Breast epithelium (tissue), 3 donors: ENCODE results near the gene PDE10A.

Experiments used
- POLR2A ChIP-seq: fragments of 450-650 bp; IDR thresholded peaks from one replicate; pipeline ENCODE4 v1.6.1; 2016; ENCODE audit warnings: antibody characterized with exemption, mild to moderate bottlenecking, moderate library complexity
- TF ChIP-seq, protein P1 (sequence below), 3 donors: fragments of 450-650 bp; IDR thresholded peaks; one replicate each; pipeline ENCODE4 v1.5.1; 2016 to 2017; ENCODE audit warnings: antibody characterized with exemption in 3 of 3, mild to moderate bottlenecking in 3 of 3, moderate library complexity in 3 of 3

DNA sequence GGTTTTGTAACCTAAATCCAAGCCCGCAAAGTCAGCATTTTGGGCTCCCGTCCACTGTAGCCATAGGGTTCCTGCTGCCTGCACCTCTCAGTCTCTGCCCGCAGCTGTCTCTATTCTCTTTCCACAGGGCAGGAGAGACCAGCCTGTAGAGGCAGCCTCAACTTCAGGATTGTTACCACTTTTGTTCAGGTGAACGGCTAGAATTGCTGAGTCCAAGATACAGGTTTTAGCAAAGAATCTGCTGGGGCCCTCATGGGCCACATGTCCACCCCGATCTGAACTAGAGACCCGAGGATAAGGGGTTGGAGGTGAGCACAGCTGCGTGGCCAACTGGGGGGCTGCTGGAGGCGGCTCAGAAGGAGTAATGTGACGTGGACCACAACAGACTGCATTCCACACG, 215.9 kb downstream of the PDE10A start:
- TF ChIP-seq, protein P1, sequence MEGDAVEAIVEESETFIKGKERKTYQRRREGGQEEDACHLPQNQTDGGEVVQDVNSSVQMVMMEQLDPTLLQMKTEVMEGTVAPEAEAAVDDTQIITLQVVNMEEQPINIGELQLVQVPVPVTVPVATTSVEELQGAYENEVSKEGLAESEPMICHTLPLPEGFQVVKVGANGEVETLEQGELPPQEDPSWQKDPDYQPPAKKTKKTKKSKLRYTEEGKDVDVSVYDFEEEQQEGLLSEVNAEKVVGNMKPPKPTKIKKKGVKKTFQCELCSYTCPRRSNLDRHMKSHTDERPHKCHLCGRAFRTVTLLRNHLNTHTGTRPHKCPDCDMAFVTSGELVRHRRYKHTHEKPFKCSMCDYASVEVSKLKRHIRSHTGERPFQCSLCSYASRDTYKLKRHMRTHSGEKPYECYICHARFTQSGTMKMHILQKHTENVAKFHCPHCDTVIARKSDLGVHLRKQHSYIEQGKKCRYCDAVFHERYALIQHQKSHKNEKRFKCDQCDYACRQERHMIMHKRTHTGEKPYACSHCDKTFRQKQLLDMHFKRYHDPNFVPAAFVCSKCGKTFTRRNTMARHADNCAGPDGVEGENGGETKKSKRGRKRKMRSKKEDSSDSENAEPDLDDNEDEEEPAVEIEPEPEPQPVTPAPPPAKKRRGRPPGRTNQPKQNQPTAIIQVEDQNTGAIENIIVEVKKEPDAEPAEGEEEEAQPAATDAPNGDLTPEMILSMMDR (IDR thresholded peaks at IDR 0.05) = no peak
- no peak for TF ChIP-seq POLR2A
